Measurements from ENCODE around the gene MKKS.
"Not testable (repeated sequence)": the region's sequence is repeated elsewhere in the genome, so short reads cannot be mapped to it uniquely, and the experiment has no call there.

Gene MKKS

GRCh38 chr20:10449270-10449669, 15.2 kb upstream of the MKKS start:
- no peak for DNase-seq (ENCODE audit: low read depth)

GRCh38 chr20:10448270-10449156, 14.5 kb upstream of the MKKS start:
- peak; percentile 23 for DNase-seq (ENCODE audit: low read depth)

GRCh38 chr20:10447028-10447427, 13.0 kb upstream of the MKKS start:
- DNase-seq (ENCODE audit: low read depth): peak; percentile 80

GRCh38 chr20:10445758-10446157, 11.7 kb upstream of the MKKS start:
- DNase-seq (ENCODE audit: low read depth): no peak

GRCh38 chr20:10443936-10444335, 9.9 kb upstream of the MKKS start:
- DNase-seq (ENCODE audit: low read depth): no peak

GRCh38 chr20:10438217-10438616, 4.2 kb upstream of the MKKS start:
- DNase-seq (ENCODE audit: low read depth): no peak

DNA sequence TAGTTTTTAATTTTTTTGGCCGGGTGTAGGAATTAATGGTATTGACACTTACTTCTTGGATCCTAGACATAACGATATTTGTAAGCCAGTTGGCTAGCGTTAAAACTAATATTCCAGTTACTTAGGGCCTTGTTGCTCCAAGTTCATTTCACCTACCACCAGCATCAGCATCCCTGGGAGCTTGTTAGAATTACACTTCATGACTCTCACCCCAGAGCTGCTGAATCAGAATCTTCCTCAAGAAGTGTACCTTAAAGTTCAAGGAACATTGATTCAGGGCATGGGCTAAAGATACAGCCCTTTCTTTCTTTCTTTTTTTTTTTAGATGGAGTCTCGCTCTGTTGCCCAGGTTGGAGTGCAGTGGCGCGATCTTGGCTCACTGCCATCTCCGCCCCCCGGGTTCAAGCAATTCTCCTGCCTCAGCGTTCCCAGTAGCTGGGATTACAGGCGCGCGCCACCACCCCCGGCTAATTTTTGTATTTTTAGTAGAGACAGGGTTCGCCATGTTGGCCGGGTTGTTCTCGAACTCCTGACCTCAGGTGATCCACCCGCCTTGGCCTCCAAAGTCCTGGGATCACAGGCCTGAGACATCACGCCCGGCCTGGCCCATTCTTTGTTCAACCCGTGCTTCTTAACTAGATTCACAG, 2.2 kb upstream of the MKKS start:
- no peak for DNase-seq (ENCODE audit: low read depth)

DNA sequence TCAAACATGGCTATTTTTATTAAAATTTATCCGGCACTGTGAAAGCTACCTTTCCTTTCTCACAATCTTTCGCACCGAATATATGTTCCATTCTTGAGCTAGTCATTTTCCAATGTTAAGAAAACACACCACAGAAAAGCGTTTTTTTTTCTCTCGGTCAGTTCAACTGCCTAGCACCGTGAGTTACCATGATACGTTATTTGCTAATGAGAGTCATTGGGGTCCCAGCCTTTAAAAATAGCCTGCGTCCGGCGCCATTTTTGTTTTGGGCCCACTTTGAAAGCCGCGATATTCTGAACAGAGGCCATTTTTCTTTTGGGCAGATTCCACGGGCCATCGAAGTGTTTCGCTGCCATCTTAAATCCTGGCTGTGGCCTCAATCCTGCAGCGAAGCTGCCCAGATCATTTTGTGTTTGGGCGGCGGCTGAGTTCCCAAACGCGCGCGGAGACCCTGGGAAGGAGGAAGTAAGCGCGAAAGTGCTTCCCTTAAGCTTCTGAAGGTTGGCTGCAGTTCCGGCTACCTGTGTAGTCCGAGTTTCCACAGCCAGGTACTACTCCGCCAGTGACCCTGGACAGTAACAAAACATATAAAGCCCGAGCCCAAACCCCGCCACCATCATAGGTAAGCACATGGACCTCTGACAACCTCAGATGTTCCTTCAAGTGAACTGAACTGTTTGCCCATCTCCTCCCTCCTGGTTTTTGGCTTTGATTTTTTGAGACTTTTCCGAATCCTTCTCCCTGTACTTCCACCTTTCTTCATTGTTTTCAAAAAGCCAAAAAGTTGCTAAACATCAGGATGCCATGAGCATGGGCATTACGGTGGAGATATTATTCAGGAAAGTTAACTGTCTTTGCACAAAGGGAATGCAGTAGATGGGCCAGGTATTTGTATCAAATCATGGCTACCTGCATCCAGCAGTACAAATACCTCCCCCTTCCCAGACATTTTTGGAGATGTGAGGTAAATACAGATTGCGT, 1.1 kb upstream of the MKKS start, which contains the start of gene SLX4IP:
TSS of gene SLX4IP (plus strand) at position 474 of the 981 bp plus-strand sequence. CDS start 22,900 bp downstream, outside the sequence.
- peak; percentile 96 for DNase-seq (ENCODE audit: low read depth)

DNA sequence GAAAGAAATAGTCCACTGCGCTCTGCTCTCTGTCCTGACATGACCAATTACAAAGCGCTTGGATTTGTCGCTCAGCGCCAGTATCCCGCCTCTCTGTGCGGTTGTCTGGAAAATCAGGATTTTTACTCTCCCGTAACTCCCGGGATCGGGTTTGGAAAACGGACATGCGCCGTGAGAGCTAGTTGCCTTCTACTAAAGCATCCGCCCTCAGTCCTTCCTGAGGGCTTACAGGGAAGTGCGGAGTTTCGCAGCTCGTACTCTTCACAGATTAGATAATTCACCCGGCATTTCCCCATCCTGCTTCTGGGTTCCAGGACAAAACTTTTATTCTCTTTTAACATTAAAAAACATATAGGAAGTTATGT, 427 bp upstream of the MKKS start:
- peak; percentile 99 for DNase-seq (ENCODE audit: low read depth)

DNA sequence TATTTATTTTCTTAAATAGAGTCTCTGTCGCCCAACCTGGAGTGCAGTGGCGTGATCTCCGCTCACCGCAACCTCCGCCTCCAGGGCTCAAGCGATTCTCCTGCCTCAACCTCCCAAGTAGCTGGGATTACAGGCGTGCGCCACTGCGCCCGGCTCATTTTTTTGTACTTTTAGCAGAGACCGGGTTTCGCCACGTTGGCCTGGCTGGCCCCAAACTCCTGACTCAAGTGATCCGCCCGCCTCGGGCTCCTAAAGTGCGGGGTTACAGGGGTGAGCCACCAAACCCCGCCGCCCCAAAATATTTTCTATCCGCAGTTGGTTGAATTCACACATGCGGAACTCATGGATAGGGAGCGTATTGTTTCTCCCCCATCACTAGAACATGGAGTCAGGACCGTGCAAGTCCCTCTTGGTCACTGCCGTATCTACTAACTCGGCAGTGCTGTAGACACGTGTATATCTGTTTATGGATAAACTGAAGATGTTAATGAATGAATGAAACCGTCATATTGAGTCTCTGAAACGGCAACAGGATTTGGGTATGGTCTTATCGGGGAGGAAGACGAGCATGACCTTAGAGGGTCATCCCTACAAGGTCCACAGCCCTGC, 904 bp downstream of the MKKS start:
- DNase-seq (ENCODE audit: low read depth): peak; percentile 28

DNA sequence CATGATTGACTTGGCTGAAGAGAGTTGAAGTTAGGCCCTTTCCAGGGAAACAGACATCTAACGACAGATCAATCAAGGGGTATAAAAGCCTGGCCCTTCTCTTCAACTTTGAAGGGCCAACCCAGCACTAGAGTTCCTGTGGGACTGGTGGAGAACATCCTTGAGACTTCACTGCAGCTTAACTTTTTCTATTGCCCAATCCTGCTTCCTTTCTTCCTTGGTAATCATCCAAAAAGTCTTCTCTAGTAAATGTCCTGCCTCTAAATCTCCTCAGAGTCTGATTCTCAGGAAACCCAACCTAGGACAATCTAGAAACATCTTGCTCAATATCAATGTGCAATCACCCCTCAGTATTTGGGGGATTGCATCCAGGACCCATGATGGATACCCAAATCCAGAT, 1.9 kb downstream of the MKKS start:
- no peak for DNase-seq (ENCODE audit: low read depth)

- DNase-seq (ENCODE audit: low read depth): no peak
These were observed 3.3 kb downstream of the MKKS start for GRCh38 chr20:10430704-10431103.

- DNase-seq (ENCODE audit: low read depth): peak; percentile 74
These were observed 4.0 kb downstream of the MKKS start for GRCh38 chr20:10430000-10430466.

- DNase-seq (ENCODE audit: low read depth): no peak
These were observed 4.5 kb downstream of the MKKS start for GRCh38 chr20:10429443-10429981.

- no peak for DNase-seq (ENCODE audit: low read depth)
These were observed 6.0 kb downstream of the MKKS start for GRCh38 chr20:10428008-10428407.

DNA sequence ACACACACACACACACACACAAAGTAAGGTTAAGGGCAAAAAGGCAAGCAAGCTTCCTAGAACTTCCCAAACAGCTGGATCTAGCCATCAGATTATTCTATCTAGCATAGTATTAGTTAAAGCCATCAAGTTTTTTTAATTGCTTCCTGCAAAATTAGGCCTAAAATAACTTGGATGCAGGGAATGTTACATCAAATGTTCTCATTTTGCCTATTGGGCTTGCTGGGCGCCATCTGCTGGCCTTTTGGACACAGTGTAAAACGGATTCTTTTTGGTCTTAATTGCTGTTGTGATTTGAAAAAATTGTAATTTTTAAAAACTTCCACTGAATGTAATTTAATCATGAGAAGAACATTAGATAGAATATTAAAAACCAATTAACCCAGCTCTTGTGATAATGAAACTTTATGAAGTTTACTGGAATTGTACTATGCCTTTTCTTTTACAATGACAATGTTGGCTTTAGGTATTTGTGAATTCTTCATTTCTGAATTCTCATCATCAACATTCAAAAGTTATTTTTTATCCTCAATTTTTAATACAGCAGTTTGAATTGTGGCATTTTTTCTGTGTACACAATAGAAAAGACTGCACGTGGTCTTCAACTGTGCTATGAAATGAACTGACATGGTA, 6.8 kb downstream of the MKKS start:
- peak; percentile 77 for DNase-seq (ENCODE audit: low read depth)

DNA sequence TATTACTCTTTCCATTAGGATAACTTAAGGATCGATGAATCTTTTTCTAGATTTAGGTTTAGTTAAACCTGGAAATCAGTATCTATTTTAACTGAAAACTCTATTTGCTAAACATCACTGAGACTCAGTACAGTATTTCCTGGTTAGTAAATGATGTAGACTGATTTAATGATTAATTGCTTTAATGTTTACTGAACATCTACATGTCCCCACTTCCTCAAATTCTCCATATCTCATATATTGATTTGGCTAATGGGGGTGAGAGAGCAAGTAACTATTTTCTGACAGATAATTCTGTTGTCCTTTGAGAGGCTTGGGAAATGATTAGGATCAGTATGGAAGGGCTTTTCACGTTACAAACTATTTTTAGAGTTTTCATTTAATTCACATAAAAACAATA, 10.3 kb downstream of the MKKS start:
- no peak for DNase-seq (ENCODE audit: low read depth)

GRCh38 chr20:10419550-10420133, 14.4 kb downstream of the MKKS start:
- DNase-seq (ENCODE audit: low read depth): peak; percentile 71

- not testable (repeated sequence) for DNase-seq (ENCODE audit: low read depth)
These were observed 16.8 kb downstream of the MKKS start for GRCh38 chr20:10417218-10417617.

- peak; percentile 81 for DNase-seq (ENCODE audit: low read depth)
These were observed 18.9 kb downstream of the MKKS start for GRCh38 chr20:10415013-10415650.

Measured in ELR (cell line).